ENCODE results near the gene PCDHA11. TPM values are rescaled to one million over a fixed set of nuclear protein-coding genes. Genes with fewer than 3 reads are reported as not detected.
"Not testable (repeated sequence)": the region's sequence is repeated elsewhere in the genome, so short reads cannot be mapped to it uniquely, and the experiment has no call there.

Gene PCDHA11
- total RNA-seq, 1 donor from 2014 or later: 0.57 TPM

DNA sequence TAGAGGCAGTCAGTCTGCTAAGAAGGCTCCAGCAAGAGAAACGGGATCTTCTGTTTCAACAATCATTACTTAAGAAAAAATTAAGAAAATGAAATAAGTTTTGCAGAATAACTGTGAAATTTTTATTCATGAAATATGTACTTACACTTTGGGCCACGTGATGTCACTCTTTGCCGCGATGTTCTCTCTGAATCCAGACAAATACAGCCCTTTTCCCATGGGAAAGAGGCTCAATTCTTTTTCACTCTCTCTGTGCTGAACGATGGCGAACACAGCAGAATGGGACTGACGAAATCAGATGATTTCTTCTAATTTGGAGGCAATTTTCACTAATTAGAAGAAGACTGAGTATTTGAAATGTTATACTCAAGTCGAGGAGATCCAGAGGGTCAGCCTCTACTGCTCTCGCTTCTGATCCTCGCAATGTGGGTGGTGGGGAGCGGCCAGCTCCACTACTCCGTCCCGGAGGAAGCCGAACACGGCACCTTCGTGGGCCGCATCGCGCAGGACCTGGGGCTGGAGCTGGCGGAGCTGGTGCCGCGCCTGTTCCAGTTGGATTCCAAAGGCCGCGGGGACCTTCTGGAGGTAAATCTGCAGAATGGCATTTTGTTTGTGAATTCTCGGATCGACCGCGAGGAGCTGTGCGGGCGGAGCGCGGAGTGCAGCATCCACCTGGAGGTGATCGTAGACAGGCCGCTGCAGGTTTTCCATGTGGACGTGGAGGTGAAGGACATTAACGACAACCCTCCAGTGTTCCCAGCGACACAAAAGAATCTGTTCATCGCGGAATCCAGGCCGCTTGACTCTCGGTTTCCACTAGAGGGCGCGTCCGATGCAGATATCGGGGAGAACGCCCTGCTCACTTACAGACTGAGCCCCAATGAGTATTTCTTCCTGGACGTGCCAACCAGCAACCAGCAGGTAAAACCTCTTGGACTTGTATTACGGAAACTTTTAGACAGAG is 20.3 kb upstream of the PCDHA11 start, which contains the start of gene PCDHA9:
Gene PCDHA9 (plus strand): TSS at position 244 of the 964 bp plus-strand sequence. CDS start 114 bp downstream, at position 358.
- not testable (repeated sequence) for DNase-seq (ENCODE audit: low spot score)

DNA sequence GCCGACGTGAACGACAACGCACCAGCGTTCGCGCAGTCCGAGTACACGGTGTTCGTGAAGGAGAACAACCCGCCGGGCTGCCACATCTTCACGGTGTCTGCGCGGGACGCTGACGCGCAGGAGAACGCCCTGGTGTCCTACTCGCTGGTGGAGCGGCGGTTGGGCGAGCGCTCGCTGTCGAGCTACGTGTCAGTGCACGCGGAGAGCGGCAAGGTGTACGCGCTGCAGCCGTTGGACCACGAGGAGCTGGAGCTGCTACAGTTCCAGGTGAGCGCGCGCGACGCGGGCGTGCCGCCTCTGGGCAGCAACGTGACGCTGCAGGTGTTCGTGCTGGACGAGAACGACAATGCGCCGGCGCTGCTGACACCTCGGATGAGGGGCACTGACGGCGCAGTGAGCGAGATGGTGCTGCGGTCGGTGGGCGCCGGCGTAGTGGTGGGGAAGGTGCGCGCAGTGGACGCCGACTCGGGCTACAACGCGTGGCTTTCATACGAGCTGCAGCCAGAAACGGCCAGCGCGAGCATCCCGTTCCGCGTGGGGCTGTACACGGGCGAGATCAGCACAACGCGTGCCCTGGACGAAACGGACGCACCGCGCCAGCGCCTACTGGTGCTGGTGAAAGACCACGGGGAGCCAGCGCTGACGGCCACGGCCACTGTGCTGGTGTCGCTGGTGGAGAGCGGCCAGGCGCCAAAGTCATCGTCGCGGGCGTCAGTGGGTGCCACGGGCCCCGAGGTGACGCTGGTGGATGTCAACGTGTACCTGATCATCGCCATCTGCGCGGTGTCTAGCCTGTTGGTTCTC is 18.7 kb upstream of the PCDHA11 start:
- not testable (repeated sequence) for DNase-seq (ENCODE audit: low spot score)

- DNase-seq (ENCODE audit: low spot score): no peak
Observed at GRCh38 chr5:140855772-140856674, 12.7 kb upstream of the PCDHA11 start, which contains the start of gene PCDHA10. Gene PCDHA10, plus strand, starts transcription at chr5:140855897. Its CDS starts 152 bp downstream, at chr5:140856049.

DNA sequence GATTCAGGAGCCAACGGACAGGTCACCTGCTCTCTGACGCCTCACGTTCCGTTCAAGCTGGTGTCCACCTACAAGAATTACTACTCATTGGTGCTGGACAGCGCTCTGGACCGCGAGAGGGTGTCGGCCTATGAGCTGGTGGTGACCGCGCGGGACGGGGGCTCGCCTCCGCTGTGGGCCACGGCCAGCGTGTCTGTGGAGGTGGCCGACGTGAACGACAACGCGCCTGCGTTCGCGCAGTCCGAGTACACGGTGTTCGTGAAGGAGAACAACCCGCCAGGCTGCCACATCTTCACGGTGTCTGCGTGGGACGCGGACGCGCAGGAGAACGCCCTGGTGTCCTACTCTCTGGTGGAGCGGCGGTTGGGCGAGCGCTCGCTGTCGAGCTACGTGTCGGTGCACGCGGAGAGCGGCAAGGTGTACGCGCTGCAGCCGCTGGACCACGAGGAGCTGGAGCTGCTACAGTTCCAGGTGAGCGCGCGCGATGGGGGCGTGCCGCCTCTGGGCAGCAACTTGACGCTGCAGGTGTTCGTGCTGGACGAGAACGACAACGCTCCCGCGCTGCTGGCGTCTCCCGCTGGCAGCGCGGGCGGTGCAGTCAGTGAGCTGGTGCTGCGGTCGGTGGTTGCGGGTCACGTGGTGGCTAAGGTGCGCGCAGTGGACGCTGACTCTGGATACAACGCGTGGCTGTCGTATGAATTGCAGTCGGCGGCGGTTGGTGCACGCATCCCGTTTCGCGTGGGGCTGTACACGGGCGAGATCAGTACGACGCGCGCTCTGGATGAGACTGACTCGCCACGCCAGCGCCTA is 11.4 kb upstream of the PCDHA11 start:
- no peak for DNase-seq (ENCODE audit: low spot score)

GRCh38 chr5:140857987-140858240 is 10.8 kb upstream of the PCDHA11 start:
- DNase-seq (ENCODE audit: low spot score): no peak

DNA sequence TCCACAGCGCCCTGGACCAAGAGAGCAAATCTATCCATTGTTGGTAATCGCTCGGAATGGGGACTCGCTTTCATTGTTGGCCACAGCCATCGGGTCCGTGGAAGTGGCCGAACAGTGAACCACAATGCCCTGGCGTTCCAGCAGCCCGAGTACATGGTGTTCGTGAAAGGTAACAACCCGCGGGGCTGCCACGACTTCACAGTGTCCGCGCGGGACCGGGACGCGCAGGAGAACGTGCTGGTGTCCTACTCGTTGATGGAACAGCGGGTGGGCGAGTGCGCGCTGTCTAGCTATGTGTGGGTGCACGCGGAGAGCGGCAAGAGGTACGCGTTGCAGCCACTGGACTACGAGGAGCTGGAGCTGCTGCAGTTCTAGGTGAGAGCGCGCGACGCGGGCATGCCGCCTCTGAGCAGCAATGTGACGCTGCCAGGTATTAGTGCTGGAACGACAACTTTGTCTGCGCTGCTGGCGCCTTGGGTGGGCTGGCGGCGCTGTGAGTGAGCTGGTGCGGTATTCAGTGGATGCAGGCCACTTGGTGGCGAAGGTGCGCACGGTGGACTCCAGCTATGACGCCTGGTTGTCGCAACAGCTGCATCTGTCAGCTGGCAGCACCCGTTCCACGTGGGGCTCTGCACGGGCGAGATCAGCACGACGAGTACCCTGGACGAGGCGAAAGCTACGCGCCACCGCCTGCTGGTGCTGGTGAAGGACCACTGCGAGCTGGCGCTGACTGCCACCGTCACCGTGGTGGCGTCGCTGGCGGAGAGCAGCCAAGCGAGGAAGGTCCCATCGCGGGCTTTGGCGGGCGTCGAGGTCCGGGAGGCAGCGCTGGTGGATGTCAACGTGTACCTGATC is 6.1 kb upstream of the PCDHA11 start:
- no peak for DNase-seq (ENCODE audit: low spot score)

DNA sequence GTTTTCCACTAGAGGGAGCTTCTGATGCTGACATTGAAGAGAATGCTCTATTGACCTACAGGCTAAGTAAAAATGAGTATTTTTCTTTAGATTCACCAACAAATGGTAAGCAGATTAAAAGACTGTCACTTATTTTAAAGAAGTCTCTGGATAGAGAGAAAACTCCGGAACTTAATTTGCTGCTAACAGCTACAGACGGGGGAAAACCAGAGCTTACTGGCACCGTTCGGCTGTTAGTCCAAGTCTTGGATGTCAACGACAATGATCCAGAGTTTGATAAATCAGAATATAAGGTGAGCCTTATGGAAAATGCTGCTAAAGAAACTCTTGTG is 764 bp downstream of the PCDHA11 start:
- no peak for DNase-seq (ENCODE audit: low spot score)

- DNase-seq (ENCODE audit: low spot score): no peak
Observed at GRCh38 chr5:140870221-140871201, 1.8 kb downstream of the PCDHA11 start.

- DNase-seq (ENCODE audit: low spot score): no peak
Observed at GRCh38 chr5:140875085-140876065, 6.6 kb downstream of the PCDHA11 start, which contains the start of gene PCDHA12. Gene PCDHA12, plus strand, starts transcription at chr5:140875308. Its CDS starts 165 bp downstream, at chr5:140875473.

GRCh38 chr5:140876541-140877261 is 7.9 kb downstream of the PCDHA11 start:
- not testable (repeated sequence) for DNase-seq (ENCODE audit: low spot score)

GRCh38 chr5:140877262-140877581 is 8.5 kb downstream of the PCDHA11 start:
- no peak for DNase-seq (ENCODE audit: low spot score)

DNA sequence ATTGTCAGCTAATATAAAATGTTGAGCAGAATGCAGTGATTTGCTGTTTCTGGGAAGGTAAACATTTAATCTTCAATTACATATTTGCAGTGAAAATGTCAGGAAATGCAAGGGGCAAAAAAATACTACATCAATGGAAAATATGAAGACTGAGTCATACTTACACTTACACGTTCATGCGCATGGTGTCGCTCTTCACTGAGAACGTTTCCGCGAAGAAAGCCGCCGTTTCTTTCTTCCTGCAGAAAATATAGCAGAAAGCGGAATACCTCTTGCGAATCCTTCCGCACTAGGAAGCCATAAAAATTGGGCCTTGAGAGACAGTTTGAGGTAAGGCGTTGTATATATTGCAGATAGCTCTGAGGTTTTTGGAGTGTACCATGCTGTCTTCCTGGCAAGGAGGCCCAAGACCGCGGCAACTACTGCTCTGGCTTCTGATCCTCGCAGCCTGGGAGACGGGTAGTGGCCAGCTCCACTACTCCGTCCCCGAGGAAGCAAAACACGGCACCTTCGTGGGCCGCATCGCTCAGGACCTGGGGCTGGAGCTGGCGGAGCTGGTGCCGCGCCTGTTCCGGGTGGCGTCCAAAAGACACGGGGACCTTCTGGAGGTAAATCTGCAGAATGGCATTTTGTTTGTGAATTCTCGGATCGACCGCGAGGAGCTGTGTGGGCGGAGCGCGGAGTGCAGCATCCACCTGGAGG is 13.3 kb downstream of the PCDHA11 start, which contains the start of gene PCDHA13:
Gene PCDHA13 (plus strand): TSS at position 236 of the 702 bp plus-strand sequence. CDS start 145 bp downstream, at position 381.
- no peak for DNase-seq (ENCODE audit: low spot score)

GRCh38 chr5:140882591-140882899 is 13.8 kb downstream of the PCDHA11 start:
- DNase-seq (ENCODE audit: low spot score): no peak

- DNase-seq (ENCODE audit: low spot score): no peak
Observed at GRCh38 chr5:140883373-140883772, 14.6 kb downstream of the PCDHA11 start.

- DNase-seq (ENCODE audit: low spot score): no peak
Observed at GRCh38 chr5:140883927-140884697, 15.4 kb downstream of the PCDHA11 start.

Measured in ureter (tissue), 1 donor.